GM12864 (cell line): ENCODE results near the gene GRID1.

Experiments
- DNase-seq: peaks from one replicate; pipeline ENCODE4 v3.0.0-alpha.2; 2011; ENCODE audit warnings: low read depth
- H3K4me3 ChIP-seq: 2 replicates; pipeline ENCODE4 v1.5.1; 2011; ENCODE audit warnings: mild to moderate bottlenecking, low read depth, low read length, control low read depth
- TF ChIP-seq, protein P1 (sequence below): IDR thresholded peaks from 2 replicates; pipeline ENCODE4 v1.5.1; 2011; ENCODE audit warnings: low read depth, mild to moderate bottlenecking, moderate library complexity, low read length, control low read depth, inconsistent platforms; ENCODE audit errors: missing control alignments

The GRID1 gene

DNA sequence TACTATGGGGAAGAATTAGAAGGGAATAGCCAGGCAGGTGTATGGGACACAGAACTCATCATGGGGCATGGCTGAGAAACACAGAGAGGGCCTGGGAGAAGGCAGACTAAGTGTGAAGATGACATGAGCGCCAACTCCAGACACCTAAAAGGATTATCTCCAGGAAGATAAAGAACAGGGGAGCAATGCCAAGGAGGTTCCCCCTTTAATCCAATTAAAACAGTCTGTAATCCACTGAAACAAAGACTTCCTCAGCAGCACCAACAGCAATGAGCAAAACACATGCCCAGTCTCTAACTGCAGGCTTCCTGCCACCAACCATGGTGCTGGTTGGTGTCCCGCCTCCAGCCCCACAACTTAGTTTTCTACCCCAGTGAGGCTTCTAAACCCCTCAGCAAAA is 108.9 kb downstream of the GRID1 start:
- DNase-seq = no peak
- no peak overlapping the region for H3K4me3 ChIP-seq
- TF ChIP-seq, protein P1, sequence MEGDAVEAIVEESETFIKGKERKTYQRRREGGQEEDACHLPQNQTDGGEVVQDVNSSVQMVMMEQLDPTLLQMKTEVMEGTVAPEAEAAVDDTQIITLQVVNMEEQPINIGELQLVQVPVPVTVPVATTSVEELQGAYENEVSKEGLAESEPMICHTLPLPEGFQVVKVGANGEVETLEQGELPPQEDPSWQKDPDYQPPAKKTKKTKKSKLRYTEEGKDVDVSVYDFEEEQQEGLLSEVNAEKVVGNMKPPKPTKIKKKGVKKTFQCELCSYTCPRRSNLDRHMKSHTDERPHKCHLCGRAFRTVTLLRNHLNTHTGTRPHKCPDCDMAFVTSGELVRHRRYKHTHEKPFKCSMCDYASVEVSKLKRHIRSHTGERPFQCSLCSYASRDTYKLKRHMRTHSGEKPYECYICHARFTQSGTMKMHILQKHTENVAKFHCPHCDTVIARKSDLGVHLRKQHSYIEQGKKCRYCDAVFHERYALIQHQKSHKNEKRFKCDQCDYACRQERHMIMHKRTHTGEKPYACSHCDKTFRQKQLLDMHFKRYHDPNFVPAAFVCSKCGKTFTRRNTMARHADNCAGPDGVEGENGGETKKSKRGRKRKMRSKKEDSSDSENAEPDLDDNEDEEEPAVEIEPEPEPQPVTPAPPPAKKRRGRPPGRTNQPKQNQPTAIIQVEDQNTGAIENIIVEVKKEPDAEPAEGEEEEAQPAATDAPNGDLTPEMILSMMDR = no peak

DNA sequence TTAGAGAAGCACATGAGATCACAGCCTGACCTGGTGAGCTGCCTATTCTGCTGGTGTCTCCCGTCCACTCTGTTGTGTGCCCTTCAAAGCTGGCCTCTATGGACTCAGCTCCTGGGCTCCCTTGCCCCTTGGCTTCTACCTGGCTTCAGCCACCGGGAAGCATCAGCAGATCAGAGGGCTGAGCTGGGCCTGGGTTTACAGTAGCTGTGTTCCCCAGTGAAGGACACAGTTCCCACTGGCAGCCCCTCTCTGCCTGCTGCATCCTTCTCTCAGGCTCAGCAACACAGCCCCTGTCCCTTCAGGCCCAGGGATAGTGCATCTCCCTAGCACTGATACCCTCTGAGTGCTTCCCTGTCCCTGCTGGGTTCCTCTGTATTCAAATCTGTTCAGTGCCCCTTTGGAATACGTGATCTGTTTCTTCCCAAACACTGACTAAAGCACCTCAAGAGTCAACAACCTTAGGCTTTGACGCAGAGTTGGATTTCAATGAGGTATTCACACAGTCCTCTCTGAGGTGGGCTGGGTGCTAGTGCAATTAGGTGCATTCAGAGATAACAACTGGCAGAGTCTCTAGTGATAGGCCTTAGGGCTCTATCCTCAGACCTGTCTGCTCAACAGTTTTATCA is 109.8 kb downstream of the GRID1 start:
- DNase-seq = no peak
- H3K4me3 ChIP-seq = no peak overlapping the region
- TF ChIP-seq, protein P1 = no peak

DNA sequence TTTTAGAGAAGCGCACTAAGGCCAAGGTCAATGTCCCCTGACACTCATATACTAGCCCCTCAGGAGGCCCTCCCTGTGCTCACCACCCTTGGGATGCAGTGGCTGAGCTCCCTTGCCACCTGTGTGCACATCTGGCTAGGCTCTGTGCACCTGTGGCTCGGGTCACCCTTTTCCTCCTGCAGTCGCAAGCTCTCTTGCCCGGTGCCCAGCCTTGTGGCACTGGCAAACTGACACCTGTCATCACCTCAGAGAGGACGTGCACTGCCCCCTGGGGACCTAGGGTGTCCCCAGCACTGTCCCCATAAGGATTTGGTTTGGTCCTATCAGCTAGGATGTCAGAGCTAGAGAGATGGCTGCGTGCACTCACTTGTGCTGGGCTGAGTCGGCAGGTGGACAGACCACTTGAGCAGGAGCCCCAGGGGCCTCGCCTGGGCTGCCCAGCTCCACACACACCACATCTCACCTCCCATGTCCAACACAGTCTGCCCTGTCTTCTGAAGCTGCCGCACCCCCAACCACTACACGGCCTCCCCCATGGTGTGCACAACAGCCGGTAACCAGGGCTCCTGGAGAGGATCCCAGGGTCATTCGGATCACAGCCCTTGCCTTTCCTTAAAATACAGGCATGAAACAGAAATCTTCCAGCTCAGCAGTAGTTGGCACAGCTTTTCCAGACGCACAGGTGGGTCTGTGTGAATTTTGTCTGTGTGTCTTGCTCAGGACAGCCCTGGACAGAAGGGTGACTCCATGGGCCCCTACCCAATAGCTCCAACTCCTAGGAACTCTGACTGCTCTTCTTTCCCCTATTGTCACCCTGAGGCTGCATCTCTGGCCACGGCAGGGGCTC is 111.0 kb downstream of the GRID1 start:
- no peak for DNase-seq
- TF ChIP-seq, protein P1 = no peak
- H3K4me3 ChIP-seq = no peak overlapping the region

DNA sequence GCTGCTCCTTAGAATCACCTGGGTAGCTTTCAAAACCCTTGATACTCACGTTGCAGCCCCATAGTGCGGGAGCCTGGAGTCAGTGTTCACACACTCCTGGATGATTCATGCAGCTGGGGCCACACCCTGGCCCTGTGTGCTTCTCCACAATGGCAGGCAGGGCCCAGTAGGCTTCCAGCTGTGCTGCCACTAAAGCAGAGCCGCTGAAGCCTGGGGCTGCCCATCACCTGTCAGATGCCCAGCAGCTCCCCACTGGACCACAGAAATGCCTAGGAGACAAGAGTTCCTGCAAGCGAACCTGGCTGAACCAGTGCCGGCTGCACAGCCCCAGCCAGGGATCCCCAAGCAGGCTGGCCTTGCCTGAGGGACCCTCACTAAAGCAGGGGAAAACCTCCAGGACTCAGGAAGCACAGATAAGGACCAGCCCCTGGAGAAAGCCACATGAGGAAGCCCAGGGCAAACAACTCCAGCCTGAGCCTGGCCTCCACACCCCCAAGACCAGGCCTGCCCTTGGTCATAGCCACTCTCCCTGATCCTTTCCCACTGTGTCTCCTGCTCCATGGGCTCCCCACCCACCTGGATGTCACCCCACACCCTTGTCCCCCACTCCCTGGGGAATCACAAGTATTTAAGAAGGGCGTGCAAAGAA is 111.9 kb downstream of the GRID1 start:
- DNase-seq = no peak
- TF ChIP-seq, protein P1 = no peak
- H3K4me3 ChIP-seq = no peak overlapping the region

DNA sequence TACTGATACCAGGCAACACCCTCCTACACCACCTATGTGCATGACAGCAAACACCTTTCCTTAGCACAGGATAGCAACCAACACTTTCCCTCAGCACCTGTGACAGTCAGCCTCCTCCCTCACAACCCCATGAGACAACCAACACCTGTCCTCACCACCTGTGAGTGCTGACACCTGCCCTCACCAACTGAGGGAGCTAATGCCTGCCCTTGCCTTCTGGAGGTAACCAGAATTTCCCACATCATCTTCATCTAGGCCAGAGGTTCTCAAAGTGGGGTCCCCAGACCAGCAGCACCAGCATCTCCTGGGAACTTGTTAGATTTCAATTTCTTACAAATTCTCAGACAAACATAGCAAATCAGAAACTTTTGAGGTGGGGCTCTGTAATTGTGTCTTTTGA is 112.5 kb downstream of the GRID1 start:
- DNase-seq = no peak
- no peak overlapping the region for H3K4me3 ChIP-seq
- TF ChIP-seq, protein P1 = no peak

DNA sequence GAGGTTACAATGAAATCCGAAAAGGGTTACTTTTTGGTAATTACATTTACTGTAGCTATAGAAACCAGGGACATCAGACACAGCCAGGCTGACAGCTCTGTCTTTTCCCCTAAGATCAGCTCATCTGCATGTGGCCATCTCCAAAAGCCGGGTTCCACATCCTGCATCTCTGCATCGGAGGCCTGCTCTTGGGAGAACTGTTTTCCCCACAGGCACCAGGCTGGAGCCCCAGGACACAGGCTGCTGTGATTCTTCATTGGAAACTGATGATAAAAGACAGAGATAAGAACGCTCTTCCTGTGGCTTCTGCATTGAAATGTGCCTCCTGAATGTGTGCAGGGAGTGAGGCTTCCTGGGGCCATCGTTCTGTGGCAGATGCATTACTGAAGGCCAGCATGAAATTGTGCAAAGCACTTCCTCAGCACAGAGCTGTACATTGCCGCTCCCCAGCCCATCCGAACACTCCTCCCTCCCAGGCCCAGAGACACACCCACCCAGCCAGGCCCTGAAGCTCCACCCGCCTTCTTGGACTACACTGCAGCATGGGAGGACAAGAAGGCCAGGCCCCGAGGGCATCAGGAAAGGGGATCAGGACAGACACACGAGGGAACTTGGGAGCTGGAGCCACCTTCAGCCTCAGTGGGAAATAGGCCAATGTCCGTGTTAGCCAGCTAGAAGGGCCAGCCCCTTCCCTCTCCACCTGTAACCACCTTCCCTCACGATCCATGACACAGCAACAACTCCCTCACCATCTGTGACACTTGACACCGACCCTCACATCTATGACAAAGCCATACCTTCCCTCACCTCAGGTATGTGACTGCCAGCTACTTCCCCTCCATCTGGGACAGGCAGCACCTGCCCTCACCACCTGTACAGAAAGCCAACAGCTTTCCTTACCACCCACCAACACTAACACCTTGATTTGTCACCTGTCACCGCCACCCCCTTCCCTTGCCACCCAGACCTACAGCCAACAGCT is 113.2 kb downstream of the GRID1 start:
- DNase-seq = no peak
- no peak overlapping the region for H3K4me3 ChIP-seq
- TF ChIP-seq, protein P1 = no peak
